Panc1 (cell line): ENCODE data around the gene GRIK1. TPM values are rescaled to one million over a fixed set of nuclear protein-coding genes. Genes with fewer than 3 reads are reported as not detected.

Experiments used
- ATAC-seq: fragments of 200-7000 bp; cut with Tn5 transposase; 2 replicates; pipeline ENCODE4 v1.9.1; 2020; ENCODE audit warnings: mild to moderate bottlenecking, moderate library complexity
- BruUV-seq: library from RNA; stranded (reverse); fragments of 400-500 nt; replicated peaks from 2 replicates; lab custom pipeline; 2021; lab: Mats Ljungman, UMichigan
- CTCF ChIA-PET: fragments of 300-600 bp; sonication (Branson Sonifier 250); formaldehyde crosslinking; loops from one replicate; lab custom pipeline; 2022; ENCODE audit warnings: antibody characterized with exemption; lab: Charles Lee
- POLR2A ChIA-PET: fragments of 300-600 bp; sonication (Branson Sonifier 250); formaldehyde crosslinking; loops from one replicate; lab custom pipeline; 2022; ENCODE audit warnings: antibody characterized with exemption; lab: Charles Lee
- DNase-seq: peaks from one replicate; pipeline ENCODE4 v3.0.0-alpha.2; 2010; ENCODE audit warnings: low read depth, low spot score
- H3K27ac ChIP-seq: 2 replicates; pipeline ENCODE4 v1.5.1; 2011; ENCODE audit warnings: mild to moderate bottlenecking, low read length, inconsistent platforms
- H3K27me3 ChIP-seq: fragments of 200-500 bp; sonication (Bioruptor generic); 2 replicates; pipeline ENCODE4 v1.6.0; 2014; ENCODE audit warnings: low read length, inconsistent platforms; ENCODE audit not compliant: control insufficient read depth, insufficient read depth
- H3K36me3 ChIP-seq: fragments of 200-500 bp; sonication (Bioruptor generic); 2 replicates; pipeline ENCODE4 v1.5.1; 2014; ENCODE audit warnings: inconsistent platforms, mild to moderate bottlenecking, low read length, moderate library complexity; ENCODE audit not compliant: control insufficient read depth, insufficient read depth
- H3K4me1 ChIP-seq: 2 replicates; pipeline ENCODE4 v1.5.1; 2011; ENCODE audit warnings: inconsistent platforms, mild to moderate bottlenecking, low read length, moderate library complexity; ENCODE audit not compliant: control insufficient read depth, insufficient read depth
- H3K4me3 ChIP-seq, 2 experiments: 2 replicates each; pipeline ENCODE4 v1.5.1; 2011 to 2012; ENCODE audit warnings: low read depth in 2 of 2, low read length in 2 of 2, mild to moderate bottlenecking in 2 of 2, inconsistent platforms in 1 of 2, moderate library complexity in 1 of 2
- H3K9me3 ChIP-seq: fragments of 200-500 bp; sonication (Bioruptor generic); 2 replicates; pipeline ENCODE4 v1.5.1; 2014; ENCODE audit warnings: low read depth, mild to moderate bottlenecking, inconsistent platforms, low read length, moderate library complexity; ENCODE audit not compliant: control insufficient read depth, insufficient read depth
- POLR2AphosphoS5 ChIP-seq: IDR thresholded peaks from 2 replicates; pipeline ENCODE4 v1.6.1; 2012; ENCODE audit warnings: mild to moderate bottlenecking, low read depth, low read length, moderate library complexity
- SIN3A ChIP-seq: IDR thresholded peaks from 2 replicates; pipeline ENCODE4 v1.6.1; 2012; ENCODE audit warnings: low read depth, mild to moderate bottlenecking, low read length, moderate library complexity, borderline replicate concordance; ENCODE audit not compliant: insufficient read depth
- TCF7L2 ChIP-seq: IDR thresholded peaks from 2 replicates; pipeline ENCODE4 v1.6.1; 2011; ENCODE audit warnings: mild to moderate bottlenecking, low read depth, low read length, inconsistent platforms
- in situ Hi-C: cut with HindIII; loops from 2 replicates; pipeline ENCODE4 v1.10.0; 2016; ENCODE audit warnings: low sequenced_read_pairs, low pct_unique_long_range_greater_than_20kb
- intact Hi-C: fragments of 100-400 bp; cut with micrococcal nuclease; formaldehyde crosslinking; loops from one replicate; pipeline ENCODE4 v1.10.0; 2022; ENCODE audit not compliant: unreplicated experiment
- total RNA-seq: library from RNA; stranded (reverse); gene quantifications from one replicate; pipeline ENCODE4 v1.2.1, GENCODE V29; 2021; ENCODE audit not compliant: unreplicated experiment
- TF ChIP-seq, protein P1 (sequence below), 2 experiments: IDR thresholded peaks; 2 replicates each; pipeline ENCODE4 v1.6.1; 2011 to 2012; ENCODE audit warnings: low read depth in 2 of 2, control low read depth in 1 of 2, low read length in 1 of 2, mild to moderate bottlenecking in 1 of 2, moderate library complexity in 1 of 2; ENCODE audit not compliant: insufficient read depth in 1 of 2
- TF ChIP-seq, protein P2 (sequence below): fragments of 450-650 bp; IDR thresholded peaks from 2 replicates; pipeline ENCODE4 v1.5.1; 2017; ENCODE audit warnings: mild to moderate bottlenecking

GRIK1 gene
- total RNA-seq, 1 experiment from 2014 or later = not detected

DNA sequence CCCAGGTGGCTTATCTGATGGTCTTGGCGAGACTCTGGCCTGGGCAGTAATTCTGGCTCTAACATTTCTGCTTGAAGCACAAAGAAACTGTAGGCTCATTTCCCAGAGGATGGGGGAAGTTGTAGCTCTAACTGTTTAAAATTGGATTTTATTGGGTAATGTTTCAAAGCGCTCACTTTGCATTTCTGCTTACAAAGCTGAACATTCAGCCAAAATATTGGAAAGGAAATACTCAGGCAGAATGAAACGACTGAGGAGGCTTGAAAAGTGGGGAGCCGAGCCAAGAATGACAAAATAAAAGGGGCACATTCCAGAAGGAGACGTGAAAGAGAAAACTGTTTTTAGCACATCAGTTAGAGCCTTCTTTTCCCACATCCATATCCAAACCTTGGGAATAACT is 202.6 kb downstream of the GRIK1 start:
- Histone ChIP-seq H3K27me3 (no peaks in the 10 kb centered on the region), H3K4me3 (no peak overlapping the region), H3K36me3 (no peaks in the 10 kb centered on the region), H3K9me3 (no peaks in the 10 kb centered on the region), H3K4me1 (no peaks in the 10 kb centered on the region), H3K27ac (no peak overlapping the region)
- in situ Hi-C loops = no loop called here
- ChIA-PET CTCF (no interaction called here), POLR2A (no interaction called here)
- DNase-seq = no peak
- intact Hi-C loops = no loop called here
- no peak for ATAC-seq
- BruUV-seq = no TSS peak
- TF ChIP-seq SIN3A (no peak), POLR2AphosphoS5 (no peak), TCF7L2 (no peak)
- TF ChIP-seq, protein P1, sequence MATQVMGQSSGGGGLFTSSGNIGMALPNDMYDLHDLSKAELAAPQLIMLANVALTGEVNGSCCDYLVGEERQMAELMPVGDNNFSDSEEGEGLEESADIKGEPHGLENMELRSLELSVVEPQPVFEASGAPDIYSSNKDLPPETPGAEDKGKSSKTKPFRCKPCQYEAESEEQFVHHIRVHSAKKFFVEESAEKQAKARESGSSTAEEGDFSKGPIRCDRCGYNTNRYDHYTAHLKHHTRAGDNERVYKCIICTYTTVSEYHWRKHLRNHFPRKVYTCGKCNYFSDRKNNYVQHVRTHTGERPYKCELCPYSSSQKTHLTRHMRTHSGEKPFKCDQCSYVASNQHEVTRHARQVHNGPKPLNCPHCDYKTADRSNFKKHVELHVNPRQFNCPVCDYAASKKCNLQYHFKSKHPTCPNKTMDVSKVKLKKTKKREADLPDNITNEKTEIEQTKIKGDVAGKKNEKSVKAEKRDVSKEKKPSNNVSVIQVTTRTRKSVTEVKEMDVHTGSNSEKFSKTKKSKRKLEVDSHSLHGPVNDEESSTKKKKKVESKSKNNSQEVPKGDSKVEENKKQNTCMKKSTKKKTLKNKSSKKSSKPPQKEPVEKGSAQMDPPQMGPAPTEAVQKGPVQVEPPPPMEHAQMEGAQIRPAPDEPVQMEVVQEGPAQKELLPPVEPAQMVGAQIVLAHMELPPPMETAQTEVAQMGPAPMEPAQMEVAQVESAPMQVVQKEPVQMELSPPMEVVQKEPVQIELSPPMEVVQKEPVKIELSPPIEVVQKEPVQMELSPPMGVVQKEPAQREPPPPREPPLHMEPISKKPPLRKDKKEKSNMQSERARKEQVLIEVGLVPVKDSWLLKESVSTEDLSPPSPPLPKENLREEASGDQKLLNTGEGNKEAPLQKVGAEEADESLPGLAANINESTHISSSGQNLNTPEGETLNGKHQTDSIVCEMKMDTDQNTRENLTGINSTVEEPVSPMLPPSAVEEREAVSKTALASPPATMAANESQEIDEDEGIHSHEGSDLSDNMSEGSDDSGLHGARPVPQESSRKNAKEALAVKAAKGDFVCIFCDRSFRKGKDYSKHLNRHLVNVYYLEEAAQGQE (IDR thresholded peaks at IDR 0.05; ENCODE audit: insufficient read depth in 1 of 2, low read depth in 2 of 2, low read length in 1 of 2) = no peak
- TF ChIP-seq, protein P2, sequence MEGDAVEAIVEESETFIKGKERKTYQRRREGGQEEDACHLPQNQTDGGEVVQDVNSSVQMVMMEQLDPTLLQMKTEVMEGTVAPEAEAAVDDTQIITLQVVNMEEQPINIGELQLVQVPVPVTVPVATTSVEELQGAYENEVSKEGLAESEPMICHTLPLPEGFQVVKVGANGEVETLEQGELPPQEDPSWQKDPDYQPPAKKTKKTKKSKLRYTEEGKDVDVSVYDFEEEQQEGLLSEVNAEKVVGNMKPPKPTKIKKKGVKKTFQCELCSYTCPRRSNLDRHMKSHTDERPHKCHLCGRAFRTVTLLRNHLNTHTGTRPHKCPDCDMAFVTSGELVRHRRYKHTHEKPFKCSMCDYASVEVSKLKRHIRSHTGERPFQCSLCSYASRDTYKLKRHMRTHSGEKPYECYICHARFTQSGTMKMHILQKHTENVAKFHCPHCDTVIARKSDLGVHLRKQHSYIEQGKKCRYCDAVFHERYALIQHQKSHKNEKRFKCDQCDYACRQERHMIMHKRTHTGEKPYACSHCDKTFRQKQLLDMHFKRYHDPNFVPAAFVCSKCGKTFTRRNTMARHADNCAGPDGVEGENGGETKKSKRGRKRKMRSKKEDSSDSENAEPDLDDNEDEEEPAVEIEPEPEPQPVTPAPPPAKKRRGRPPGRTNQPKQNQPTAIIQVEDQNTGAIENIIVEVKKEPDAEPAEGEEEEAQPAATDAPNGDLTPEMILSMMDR = no peak

DNA sequence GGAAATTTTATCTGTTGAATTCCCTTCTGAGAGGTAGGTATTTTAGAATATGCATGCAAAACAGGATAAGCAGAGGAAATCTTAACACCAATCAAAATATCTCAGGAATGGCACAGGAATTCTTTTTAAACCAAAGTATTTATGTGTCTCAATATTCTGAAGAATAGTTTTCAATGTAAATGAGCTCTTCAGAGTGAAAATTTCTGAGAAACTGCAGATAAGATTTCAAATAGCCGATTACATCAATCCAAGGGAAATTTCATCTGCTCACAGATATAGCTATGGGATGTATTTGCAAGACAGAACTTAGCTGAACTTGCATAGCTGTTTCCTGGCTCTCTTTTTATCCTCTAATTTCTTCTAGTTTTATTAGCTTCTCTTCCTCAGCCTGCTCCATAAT is 209.5 kb downstream of the GRIK1 start:
- ATAC-seq (no peak), DNase-seq (no peak)
- no peak overlapping the region for H3K4me3 ChIP-seq
- H3K27ac ChIP-seq = no peak overlapping the region
- no TSS peak for BruUV-seq
- no peaks in the 10 kb centered on the region for H3K9me3 ChIP-seq
- POLR2A ChIA-PET = no interaction called here
- CTCF ChIA-PET = no interaction called here
- no peaks in the 10 kb centered on the region for H3K27me3 ChIP-seq
- TF ChIP-seq, protein P1 (IDR thresholded peaks at IDR 0.05; ENCODE audit: insufficient read depth in 1 of 2, low read depth in 2 of 2, low read length in 1 of 2) = no peak
- TF ChIP-seq TCF7L2 = no peak
- TF ChIP-seq, protein P2 = no peak
- TF ChIP-seq SIN3A = no peak
- TF ChIP-seq POLR2AphosphoS5 = no peak
- intact Hi-C loops (no loop called here), in situ Hi-C loops (no loop called here)
- H3K4me1 ChIP-seq = no peaks in the 10 kb centered on the region
- H3K36me3 ChIP-seq = no peaks in the 10 kb centered on the region
